ENCODE data around the gene SREBF1. TPM values are rescaled to one million over a fixed set of nuclear protein-coding genes. Genes with fewer than 3 reads are reported as not detected.

Gene SREBF1
- polyA plus RNA-seq, 4 donors: 43.9 to 58.1 (median 50.8) TPM

DNA sequence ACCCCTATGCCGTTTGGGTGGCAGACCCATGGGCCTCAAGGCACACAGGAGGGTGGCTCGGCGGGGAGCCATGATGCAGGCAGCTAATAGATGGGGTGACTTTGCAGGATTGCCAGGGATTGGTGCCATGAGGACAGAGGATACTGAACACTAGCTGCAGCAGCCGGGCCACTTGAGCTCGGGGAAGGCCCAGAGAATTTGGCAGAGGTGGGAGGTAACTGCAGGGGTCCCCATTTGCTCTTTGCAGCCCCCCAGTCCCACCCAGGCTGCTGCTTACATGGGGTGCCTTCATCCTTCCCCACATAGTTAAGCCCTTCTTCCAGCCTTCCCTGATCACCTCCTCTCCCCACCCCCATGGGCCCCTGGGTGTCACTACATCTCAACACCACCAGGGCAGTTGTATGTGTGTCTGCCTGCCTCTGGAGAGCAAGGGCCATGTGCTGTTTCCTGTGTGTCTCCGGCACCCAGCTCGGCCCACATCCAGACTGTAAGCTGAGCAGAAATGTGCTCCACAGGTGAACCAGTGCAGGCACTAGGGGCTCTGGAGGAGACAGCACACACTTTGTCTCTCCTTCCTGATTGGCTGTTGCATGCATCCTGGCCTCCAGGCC, 52.0 kb downstream of the SREBF1 start:
- no peak for DNase-seq (ENCODE audit: low read depth in 4 of 4, low spot score in 2 of 4)

DNA sequence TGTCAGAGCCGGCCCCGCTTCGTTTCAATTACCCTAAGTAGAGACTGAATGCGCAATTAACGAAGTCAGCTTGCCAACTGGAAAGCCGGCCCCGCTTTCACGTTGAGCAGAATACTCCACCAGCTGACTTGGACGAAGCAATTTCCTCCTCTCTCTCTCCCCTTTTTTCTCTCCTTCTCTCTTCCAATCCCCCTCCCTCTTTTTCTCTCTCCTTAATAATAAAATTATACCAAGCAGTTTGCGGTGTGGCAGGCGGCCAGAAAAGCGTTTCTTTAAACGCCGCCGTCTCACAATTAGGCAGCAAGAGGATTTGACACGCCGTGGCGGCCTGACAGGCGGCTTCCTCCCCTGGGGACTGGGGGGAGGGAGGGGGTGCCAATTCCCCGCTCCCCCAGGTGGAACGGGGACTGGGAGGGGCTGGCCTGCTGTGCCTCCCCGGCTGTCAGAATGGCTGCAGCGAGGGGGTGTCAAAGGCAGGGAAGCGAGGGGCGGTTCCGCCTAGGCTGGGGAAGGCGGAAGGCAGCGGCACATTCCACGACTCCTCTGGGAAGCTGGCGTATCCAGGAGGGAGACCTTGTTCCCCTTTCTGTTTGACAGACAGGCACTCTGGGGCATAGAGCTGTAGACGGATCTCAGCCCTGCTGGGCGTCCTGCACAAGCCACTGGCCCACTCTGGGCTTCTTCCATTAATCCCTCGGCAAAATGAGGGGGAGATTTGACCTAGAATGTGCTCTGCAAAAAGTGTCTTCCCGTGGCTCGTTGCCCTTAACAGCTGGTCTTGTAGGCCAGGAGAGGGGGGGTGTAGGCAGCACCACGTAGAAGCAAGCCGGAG, 52.7 kb downstream of the SREBF1 start:
- peak in 1 of 4 donors; percentile 55 for DNase-seq (ENCODE audit: low read depth in 4 of 4, low spot score in 2 of 4)

DNA sequence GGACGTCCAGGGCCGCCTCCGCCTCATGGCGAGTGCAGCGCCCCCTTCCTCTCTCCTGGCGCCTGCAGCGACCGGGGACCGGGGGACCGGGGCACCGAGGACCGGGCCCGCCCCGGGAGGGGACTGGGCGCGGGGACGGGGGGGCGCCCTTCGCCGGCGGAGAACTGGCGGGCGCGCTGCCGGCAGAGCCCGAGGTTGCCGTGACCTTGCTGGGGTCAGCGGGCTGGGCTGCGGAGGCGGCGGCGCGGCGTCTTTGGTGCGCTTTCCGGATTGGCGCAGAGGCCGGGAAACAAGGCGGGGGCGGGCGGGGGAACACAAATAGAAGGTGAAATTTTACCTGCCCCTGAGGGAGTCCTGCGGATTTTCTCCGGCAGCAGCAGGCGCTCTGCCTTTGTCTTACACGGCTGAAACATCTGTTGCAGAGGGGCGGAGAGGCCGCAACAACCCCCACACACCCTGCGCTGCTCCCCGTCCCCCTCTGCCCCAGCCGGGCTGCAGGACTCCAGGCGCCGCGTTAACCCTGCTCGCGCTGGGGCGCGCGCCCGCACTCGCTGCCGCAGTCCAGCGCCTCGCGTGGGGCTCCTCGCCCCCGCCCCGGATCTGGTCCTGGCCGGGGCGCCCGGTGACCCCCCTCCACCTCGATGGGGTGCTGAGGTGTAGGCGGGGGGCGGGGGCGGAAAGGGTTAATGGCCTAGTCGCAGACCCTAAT, 53.5 kb downstream of the SREBF1 start:
- DNase-seq (ENCODE audit: low read depth in 4 of 4, low spot score in 2 of 4): no peak

DNA sequence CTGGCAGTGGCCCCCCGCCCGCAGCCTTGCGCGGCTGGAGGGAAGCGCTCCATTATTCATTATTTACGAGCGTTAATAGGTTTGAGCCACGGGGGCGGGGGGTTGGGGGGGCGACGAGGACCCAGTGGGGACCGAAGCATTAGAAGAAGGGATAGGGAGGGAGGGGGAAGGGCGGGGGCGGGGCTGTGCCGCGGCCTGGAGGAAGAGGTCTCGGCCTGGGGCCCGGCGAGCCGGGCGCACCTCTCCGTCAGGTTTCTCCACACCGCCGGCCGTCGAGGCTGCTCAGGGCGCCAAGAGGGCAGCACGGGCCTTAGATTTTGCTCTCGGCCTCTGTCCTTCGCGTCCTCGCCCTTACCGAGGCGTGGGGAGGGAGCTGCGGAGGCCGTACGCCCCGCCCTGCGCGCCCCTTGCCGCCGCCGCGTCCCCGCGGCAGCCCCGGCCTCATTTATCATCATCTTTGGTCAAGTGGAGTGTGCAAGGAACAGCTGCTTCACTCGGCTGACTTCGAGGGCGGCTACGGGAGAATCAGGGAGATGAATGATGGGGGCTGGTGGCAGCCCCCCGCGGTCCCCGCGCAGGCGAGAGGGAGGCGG, 54.2 kb downstream of the SREBF1 start:
- no peak for DNase-seq (ENCODE audit: low read depth in 4 of 4, low spot score in 2 of 4)

DNA sequence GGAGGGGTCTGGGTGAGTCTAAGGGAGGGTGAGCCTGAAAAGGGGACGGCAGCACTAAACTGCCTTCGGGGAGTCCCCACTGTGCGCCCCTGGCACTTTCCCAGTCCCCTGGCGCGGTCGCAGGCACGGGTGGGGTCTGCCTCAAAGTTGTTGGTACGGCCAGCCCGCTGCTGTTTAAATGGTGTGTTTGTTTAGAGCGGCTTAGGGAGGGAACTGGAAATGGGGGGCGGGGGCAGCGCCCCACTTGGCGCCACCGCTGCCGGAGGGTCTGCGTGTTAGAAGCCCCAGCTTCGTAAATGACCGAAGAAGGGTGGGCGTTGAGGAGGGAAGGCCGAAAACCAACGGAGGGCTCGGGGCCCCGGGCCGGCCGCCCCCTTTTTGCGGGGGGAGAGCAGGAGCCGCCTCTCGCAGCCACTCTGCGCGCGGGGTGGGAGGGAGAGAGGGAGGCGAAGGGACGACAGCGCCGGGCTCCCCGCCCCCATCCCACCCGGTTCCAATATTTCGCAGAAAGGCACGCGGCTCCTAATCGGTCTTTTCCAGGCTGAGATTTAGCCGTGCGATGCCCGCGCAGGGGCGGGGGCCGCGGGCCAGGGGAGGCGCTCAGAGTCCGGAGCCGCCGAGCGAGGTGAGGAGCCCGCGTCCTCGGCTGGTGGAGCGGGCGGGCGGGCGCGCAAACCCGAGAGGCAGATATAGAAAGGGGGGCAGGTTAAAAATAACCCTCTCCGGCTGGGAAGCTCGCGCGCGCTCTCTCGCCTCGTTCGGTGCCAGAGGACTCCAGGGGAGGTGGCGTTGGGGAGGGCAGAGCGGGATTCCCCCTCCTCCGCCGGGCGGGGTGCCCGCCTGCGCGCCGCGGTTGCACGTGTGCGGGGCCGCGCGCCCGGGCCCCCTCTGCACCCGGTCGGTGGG, 54.9 kb downstream of the SREBF1 start:
- DNase-seq (ENCODE audit: low read depth in 4 of 4, low spot score in 2 of 4): no peak

- DNase-seq (ENCODE audit: low read depth in 4 of 4, low spot score in 2 of 4): peak in 1 of 4 donors; percentile 61
Observed at GRCh38 chr17:17780922-17781590, 55.7 kb downstream of the SREBF1 start.

DNA sequence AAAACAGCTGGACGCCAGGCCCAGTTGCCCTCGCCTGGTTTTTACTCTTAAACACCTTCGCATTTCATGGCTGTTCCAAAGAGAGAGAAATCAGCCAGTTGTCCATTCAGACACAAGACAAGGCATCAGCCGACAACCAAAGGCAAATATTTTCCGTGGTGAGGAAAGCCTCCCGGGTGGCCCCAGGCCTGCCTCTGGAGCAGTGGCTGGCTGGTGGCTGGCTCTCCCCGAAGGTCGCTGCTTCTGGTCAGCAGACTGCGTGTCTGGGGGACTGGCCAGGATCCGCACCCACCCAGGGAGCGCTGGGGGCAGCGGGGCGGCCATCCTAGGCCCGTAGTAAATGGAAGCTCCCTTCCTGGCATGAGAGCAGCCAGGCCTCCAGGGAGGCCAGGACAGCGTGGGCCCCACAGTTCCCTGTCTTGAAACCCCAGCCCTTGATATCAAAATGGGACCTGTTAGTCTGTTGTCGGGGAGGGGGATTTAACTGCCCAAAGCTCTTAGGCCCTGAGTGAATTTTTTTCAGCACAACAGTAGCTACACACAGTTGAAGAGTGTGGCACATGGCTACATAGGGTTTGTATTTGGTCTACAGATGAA, 57.7 kb downstream of the SREBF1 start:
- DNase-seq (ENCODE audit: low read depth in 4 of 4, low spot score in 2 of 4): no peak

DNA sequence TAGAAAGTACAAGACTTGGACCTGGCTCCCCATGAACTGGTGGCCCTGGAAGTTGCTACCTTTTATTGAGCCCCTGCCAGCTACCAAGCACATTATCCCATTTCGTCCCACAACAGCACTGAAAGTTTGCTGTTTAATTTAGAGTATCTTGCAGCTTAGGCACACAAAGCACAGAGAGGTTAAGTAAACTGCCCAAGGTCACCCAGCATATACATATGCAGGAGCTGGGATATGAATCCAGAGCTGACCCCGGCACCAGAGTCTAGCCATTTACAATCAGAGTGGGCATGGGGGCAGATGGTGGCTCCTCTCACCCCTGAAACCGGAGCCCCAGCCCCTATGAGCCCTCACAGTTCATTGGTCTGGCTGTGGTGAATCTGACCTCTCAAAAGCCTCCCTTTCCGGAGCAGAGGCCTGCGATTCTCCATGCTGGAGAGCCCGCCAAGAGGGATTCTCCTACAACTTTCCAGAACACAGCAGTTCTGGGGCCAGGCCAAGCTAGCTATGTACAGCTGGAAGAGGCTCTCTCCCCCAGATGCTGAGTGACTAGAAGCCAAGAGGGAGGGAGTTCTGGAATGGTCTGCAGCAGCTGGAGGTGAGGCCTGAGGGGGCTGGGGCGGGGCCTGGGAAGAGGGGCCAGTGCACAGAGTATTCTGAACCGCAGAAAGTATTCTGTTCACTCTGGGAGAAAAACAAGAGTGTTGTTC, 58.3 kb downstream of the SREBF1 start:
- peak in 1 of 4 donors; percentile 79 for DNase-seq (ENCODE audit: low read depth in 4 of 4, low spot score in 2 of 4)

DNA sequence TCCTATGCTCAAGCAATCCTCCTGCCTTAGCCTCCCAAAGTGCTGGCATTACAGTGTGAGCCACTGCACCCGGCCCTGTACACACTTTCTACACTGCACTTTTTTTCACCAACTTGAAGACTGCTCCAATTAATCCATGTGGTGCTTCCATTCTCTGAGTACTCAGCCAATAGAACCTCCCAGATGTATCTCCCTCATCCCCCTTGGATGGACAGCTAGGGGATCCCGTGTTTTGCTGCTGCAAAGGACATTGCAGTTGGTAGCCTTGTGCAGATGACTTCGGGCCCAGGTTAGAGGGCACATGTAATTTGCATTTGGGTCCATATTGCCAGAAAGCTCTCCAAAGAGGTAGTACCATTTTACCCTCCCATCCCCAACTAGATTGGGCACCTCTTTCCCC, 59.9 kb downstream of the SREBF1 start:
- no peak for DNase-seq (ENCODE audit: low read depth in 4 of 4, low spot score in 2 of 4)

- DNase-seq (ENCODE audit: low read depth in 4 of 4, low spot score in 2 of 4): no peak
Observed at GRCh38 chr17:17774009-17774881, 62.5 kb downstream of the SREBF1 start.

DNA sequence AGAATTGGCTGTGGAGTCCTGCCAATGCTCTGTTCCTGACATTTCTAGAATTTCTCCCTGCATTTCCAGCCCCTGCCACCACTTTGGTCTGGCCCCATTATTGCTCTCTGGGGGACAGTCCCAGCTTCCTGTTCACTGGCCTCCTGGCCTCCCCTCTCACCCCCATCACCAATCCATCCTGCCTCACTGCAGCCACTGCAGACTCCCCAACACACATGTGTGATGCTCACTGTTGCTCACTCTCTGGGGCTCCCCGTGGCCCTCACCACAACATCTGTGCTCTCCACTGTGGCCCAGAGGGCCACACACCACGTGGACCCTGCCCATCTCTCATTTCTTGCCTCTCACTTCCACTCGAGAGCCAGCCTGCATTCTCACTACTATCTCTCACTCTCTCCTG, 64.6 kb downstream of the SREBF1 start:
- no peak for DNase-seq (ENCODE audit: low read depth in 4 of 4, low spot score in 2 of 4)

- DNase-seq (ENCODE audit: low read depth in 4 of 4, low spot score in 2 of 4): no peak
Observed at GRCh38 chr17:17771498-17772201, 65.1 kb downstream of the SREBF1 start.

DNA sequence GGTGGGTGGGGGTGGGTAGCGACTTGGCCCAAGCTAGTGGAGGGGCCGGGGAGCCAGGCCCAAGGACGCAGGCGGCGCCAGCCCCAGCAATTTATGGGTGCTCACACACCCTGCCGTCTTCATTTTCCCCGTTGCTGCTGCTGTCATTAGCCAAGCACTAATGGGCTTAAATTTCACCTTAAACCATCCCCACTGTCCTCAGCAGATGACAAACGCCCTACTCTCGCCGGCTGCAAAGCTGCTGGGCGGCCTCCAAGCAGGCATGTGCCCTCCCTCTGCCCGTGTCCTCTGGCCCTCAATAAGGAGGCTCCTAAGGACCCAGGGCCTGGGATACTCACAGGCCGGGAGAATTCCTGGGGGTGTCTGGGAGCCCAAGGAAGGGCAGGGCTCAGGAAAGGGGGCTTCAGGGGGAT, 66.1 kb downstream of the SREBF1 start:
- DNase-seq (ENCODE audit: low read depth in 4 of 4, low spot score in 2 of 4): no peak

DNA sequence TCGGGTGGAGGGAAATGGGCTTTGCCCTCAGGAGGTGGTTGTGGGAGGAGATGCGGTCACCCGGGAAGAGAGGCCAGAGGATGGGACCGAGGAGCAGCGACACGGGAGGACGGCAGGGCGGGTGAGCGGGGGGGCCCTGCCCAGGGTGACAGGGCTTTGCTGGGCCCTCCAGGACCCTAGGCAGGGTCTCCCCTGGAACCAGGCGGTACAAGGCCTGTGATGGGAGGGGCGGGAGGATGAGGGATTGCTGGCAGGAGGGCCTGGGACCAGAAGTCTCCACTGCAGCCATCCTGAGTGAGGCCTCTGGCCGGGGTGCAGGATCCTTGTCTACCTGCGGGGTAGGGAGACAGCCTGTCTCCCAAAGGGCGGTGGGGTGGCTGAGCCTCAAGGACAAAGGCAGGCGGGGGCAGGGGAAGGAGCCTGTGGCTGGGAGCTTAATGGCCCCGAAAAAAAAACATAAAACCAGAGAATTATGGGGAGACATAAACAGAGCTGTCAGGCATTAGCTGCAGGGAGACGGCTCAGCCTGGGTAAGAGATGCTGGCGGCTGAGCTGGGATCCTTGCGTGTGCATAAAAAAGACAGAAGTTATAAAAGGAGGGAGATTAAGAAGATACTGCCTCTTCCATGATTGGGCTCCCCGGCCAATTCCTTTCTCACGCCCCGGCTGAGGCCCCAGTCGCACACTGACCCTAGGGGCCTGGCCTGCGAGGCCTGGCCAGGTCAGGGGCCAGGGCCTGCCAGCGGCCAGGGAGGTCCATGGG, 66.7 kb downstream of the SREBF1 start:
- DNase-seq (ENCODE audit: low read depth in 4 of 4, low spot score in 2 of 4): no peak

GRCh38 chr17:17768424-17769088, 68.2 kb downstream of the SREBF1 start:
- no peak for DNase-seq (ENCODE audit: low read depth in 4 of 4, low spot score in 2 of 4)
